GM23338 (cell line): ENCODE results near the gene SUV39H2.

ENCODE experiments used
- CREB1 ChIP-seq: fragments of 250-450 bp; sonication (Bioruptor Pico); IDR thresholded peaks from 2 replicates; pipeline ENCODE4 v1.5.0; 2020; ENCODE audit warnings: low read depth, mild to moderate bottlenecking, moderate library complexity
- EZH2 ChIP-seq: fragments of 200-600 bp; sonication (generic); IDR thresholded peaks from one replicate; pipeline ENCODE4 v1.8.0; 2017; ENCODE audit warnings: antibody characterized with exemption, mild to moderate bottlenecking, low read depth; ENCODE audit not compliant: unreplicated experiment
- EZH2phosphoT487 ChIP-seq: fragments of 200-600 bp; sonication (generic); IDR thresholded peaks from one replicate; pipeline ENCODE4 v1.8.1; 2018; ENCODE audit warnings: antibody characterized with exemption; ENCODE audit not compliant: unreplicated experiment
- JUNB ChIP-seq: IDR thresholded peaks from one replicate; pipeline ENCODE4 v1.6.1; 2016; ENCODE audit warnings: antibody characterized with exemption; ENCODE audit not compliant: unreplicated experiment
- POLR2AphosphoS5 ChIP-seq: IDR thresholded peaks from 2 replicates; pipeline ENCODE4 v1.6.1; 2016; ENCODE audit warnings: antibody characterized with exemption, low read depth
- ZNF331 ChIP-seq: fragments of 250-450 bp; sonication (Bioruptor Pico); IDR thresholded peaks from 2 replicates; pipeline ENCODE4 v1.5.0; 2020; ENCODE audit warnings: low read depth, mild to moderate bottlenecking, moderate library complexity
- TF ChIP-seq, protein P1 (sequence below), 2 experiments: fragments of 200-600 bp in 1 of 2; sonication (generic) in 1 of 2; conservative IDR thresholded peaks; 2 replicates each; pipeline versions ENCODE4 v1.5.1 to v1.6.1; 2016 to 2017; ENCODE audit warnings: antibody characterized with exemption in 2 of 2, low read depth in 2 of 2, mild to moderate bottlenecking in 2 of 2, moderate library complexity in 1 of 2
- TF ChIP-seq, protein P2 (sequence below): IDR thresholded peaks from one replicate; pipeline ENCODE4 v1.6.1; 2018; ENCODE audit warnings: antibody characterized with exemption; ENCODE audit not compliant: unreplicated experiment

DNA sequence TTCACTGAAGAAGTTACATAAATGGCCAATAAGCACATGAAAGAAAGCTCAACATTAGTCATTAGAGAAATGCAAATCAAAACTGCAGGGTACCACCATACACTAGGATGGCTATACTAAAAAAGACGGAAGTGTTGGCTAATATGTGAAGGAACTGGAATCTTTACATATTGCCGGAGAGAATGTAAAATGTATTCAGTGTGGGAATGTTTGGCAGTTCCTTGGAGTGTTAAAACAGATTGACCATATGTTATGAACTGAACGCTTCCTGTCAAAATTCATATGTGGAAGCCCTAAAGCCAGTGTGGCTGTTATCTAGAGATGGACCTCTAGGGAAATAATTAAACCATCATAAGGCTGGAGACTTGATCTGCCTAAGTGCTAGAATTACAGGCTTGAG lies 33.1 kb downstream of the SUV39H2 start:
- TF ChIP-seq, protein P1, sequence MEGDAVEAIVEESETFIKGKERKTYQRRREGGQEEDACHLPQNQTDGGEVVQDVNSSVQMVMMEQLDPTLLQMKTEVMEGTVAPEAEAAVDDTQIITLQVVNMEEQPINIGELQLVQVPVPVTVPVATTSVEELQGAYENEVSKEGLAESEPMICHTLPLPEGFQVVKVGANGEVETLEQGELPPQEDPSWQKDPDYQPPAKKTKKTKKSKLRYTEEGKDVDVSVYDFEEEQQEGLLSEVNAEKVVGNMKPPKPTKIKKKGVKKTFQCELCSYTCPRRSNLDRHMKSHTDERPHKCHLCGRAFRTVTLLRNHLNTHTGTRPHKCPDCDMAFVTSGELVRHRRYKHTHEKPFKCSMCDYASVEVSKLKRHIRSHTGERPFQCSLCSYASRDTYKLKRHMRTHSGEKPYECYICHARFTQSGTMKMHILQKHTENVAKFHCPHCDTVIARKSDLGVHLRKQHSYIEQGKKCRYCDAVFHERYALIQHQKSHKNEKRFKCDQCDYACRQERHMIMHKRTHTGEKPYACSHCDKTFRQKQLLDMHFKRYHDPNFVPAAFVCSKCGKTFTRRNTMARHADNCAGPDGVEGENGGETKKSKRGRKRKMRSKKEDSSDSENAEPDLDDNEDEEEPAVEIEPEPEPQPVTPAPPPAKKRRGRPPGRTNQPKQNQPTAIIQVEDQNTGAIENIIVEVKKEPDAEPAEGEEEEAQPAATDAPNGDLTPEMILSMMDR (conservative IDR thresholded peaks at IDR 0.05; ENCODE audit: low read depth in 2 of 2): no peak
- TF ChIP-seq ZNF331 (CRISPR knock-in tag) (no peak), JUNB (no peak), CREB1 (CRISPR knock-in tag) (no peak), EZH2phosphoT487 (no peak), EZH2 (no peak), POLR2AphosphoS5 (no peak)
- TF ChIP-seq, protein P2, sequence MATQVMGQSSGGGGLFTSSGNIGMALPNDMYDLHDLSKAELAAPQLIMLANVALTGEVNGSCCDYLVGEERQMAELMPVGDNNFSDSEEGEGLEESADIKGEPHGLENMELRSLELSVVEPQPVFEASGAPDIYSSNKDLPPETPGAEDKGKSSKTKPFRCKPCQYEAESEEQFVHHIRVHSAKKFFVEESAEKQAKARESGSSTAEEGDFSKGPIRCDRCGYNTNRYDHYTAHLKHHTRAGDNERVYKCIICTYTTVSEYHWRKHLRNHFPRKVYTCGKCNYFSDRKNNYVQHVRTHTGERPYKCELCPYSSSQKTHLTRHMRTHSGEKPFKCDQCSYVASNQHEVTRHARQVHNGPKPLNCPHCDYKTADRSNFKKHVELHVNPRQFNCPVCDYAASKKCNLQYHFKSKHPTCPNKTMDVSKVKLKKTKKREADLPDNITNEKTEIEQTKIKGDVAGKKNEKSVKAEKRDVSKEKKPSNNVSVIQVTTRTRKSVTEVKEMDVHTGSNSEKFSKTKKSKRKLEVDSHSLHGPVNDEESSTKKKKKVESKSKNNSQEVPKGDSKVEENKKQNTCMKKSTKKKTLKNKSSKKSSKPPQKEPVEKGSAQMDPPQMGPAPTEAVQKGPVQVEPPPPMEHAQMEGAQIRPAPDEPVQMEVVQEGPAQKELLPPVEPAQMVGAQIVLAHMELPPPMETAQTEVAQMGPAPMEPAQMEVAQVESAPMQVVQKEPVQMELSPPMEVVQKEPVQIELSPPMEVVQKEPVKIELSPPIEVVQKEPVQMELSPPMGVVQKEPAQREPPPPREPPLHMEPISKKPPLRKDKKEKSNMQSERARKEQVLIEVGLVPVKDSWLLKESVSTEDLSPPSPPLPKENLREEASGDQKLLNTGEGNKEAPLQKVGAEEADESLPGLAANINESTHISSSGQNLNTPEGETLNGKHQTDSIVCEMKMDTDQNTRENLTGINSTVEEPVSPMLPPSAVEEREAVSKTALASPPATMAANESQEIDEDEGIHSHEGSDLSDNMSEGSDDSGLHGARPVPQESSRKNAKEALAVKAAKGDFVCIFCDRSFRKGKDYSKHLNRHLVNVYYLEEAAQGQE: no peak
